ENCODE data around the gene FASTKD3. TPM values are rescaled to one million over a fixed set of nuclear protein-coding genes. Genes with fewer than 3 reads are reported as not detected.

FASTKD3 gene
- total RNA-seq, 1 donor from 2014 or later = 14.7 TPM

DNA sequence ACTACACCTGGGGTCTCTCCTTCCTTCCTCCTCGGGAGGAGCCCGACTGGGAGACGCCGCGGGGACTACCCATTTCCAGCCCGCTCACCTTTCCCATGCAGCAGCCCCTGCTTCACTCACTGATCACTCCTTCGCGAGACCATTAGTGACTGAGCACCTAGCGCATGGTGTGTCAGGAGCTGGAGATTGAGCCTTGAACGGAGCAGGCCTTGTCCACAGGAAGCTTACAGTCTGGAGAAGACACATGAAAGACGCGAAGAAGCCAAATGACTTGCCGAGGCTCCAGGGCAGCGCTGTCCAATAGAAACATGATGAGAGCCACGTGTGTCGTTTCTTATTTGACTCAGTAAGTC lies 17.6 kb downstream of the FASTKD3 start:
- intact Hi-C loops (cut with DNase I) = no loop called here
- Histone ChIP-seq H3K4me1 (peaks cover 20% of the 10 kb centered on the region), H3K27ac (peak overlapping the region; percentile 56), H3K27me3 (no peaks in the 10 kb centered on the region), H3K36me3 (no peaks in the 10 kb centered on the region), H3K4me3 (peak overlapping the region; percentile 57 to 74), H3K9me3 (no peaks in the 10 kb centered on the region)
- TF ChIP-seq POLR2AphosphoS5 (IDR thresholded peaks at IDR 0.05; ENCODE audit: insufficient read depth in 1 of 2, low read depth in 1 of 2) = no peak
- TF ChIP-seq POLR2A (IDR thresholded peaks at IDR 0.05) = no peak
- TF ChIP-seq, protein P1, sequence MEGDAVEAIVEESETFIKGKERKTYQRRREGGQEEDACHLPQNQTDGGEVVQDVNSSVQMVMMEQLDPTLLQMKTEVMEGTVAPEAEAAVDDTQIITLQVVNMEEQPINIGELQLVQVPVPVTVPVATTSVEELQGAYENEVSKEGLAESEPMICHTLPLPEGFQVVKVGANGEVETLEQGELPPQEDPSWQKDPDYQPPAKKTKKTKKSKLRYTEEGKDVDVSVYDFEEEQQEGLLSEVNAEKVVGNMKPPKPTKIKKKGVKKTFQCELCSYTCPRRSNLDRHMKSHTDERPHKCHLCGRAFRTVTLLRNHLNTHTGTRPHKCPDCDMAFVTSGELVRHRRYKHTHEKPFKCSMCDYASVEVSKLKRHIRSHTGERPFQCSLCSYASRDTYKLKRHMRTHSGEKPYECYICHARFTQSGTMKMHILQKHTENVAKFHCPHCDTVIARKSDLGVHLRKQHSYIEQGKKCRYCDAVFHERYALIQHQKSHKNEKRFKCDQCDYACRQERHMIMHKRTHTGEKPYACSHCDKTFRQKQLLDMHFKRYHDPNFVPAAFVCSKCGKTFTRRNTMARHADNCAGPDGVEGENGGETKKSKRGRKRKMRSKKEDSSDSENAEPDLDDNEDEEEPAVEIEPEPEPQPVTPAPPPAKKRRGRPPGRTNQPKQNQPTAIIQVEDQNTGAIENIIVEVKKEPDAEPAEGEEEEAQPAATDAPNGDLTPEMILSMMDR (IDR thresholded peaks at IDR 0.05) = peak in 1 of 3 experiments; percentile 0
- no peak for DNase-seq (ENCODE audit: extremely low spot score in 2 of 2)

DNA sequence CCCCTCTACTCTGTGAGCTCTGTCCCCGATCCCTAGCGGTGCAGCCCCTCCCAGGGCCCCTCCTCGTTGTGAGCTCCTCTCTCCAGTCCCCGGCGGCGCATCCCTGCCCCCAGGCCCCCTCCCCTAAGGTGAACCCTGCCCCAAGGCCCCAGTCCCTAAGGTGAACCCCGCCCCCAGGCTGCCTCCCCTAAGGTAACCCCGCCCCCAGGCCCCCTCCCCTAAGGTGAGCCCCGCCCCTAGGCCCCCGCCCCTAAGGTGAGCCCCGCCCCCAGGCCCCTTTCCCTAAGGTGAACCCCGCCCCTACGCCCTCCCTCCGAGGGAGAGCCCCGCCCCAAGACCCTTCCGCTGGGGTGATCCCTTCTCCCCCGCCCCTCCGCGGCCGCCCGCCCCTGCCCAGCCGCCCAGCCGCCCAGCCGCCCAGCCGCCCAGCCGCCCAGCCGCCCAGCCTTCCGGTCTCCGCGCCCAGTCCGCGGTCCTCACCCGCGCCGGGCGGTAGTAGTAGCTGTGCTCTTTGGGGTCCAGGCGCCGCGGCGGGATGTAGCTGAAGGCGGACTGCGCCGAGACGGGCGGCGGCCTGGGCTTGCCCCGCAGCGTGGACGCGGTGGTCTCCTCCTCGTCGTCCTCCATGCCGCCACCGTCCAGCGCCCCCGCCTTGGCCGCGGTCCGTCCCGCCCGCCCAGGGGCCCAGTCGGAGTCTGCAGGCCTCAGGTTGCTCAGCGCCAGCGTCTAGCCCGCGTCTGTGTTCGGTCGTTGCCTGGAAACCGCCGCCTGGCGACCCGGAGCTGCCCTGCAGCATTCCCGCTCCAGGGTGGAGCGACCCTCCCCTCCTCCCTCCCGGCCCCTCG lies 18.2 kb downstream of the FASTKD3 start, which contains the start of gene CFAP90:
TSS of gene CFAP90 (minus strand) at position 739 of the 845 bp plus-strand sequence. CDS start at position 627, 112 bp downstream.
- Histone ChIP-seq H3K4me1 (peaks cover 20% of the 10 kb centered on the region), H3K27me3 (no peaks in the 10 kb centered on the region), H3K27ac (peak within 1 kb of the TSS; percentile 56), H3K9me3 (no peaks in the 10 kb centered on the region), H3K36me3 (no peaks in the 10 kb centered on the region), H3K4me3 (peak within 1 kb of the TSS; percentile 57 to 74)
- no peak for DNase-seq (ENCODE audit: extremely low spot score in 2 of 2)
- intact Hi-C loops (cut with DNase I) = no loop called here
- TF ChIP-seq, protein P1 (IDR thresholded peaks at IDR 0.05) = peak in 1 of 3 experiments; percentile 10
- no peak for TF ChIP-seq POLR2AphosphoS5 (IDR thresholded peaks at IDR 0.05; ENCODE audit: insufficient read depth in 1 of 2, low read depth in 1 of 2)

DNA sequence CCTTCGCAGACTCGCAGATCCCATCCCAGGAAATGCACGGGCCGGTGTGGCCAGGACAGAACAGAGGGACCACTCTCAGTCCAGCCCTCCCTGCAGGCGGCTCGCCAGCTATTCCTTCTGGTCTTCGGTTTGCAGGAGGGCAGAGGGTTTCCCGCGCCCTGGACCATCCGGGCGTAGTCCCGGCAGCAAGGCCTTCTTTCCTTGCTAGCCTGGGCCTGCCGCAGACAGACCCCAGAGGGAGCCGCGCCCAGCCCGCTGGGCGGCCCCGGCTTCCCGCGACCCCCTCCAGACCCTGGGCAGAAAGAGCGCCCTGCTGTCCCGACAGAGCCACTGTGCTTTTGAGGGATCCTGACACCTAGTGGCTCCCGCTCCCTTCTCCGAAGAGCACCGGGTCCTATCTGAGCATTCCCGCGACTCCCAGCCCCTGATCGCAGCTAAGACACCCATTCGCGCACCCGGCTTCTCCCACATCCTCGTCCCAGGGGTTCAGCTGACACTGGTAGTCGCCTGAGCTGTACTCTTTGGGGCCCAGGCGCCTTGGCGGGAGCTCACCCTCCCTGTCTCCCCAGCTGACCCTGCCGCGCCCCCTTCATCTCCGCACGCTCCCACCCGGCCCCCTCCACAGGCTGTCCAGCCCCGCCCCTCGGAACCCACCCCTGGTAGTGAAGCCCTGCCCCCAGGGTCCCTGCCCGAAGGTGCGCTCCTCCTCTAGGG lies 19.0 kb downstream of the FASTKD3 start:
- intact Hi-C loops (cut with DNase I) = no loop called here
- DNase-seq (ENCODE audit: extremely low spot score in 2 of 2) = no peak

DNA sequence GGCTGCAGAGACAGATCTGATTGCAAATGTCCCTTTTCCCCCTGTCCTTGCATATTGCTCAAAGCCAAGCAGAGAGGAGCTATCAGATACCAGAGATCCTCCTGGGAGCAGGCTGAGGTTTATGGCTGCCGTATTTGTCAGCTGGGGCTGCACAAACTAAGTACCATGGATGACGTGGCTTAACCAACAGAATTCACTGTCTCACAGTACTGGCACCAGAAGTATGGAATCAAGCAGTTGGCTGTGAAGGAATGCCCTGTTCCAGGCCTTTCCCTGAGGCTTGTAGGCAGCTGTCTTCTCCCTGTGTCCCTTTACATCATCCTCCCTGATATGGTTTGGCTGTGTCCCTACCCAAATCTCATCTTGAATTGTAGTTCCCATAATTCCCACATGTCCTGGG lies 20.5 kb downstream of the FASTKD3 start:
- Histone ChIP-seq H3K9me3 (no peaks in the 10 kb centered on the region), H3K4me1 (peaks cover 20% of the 10 kb centered on the region), H3K4me3 (no peak overlapping the region), H3K27me3 (no peaks in the 10 kb centered on the region), H3K36me3 (no peaks in the 10 kb centered on the region), H3K27ac (no peak overlapping the region)
- no peak for DNase-seq (ENCODE audit: extremely low spot score in 2 of 2)
- intact Hi-C loops (cut with DNase I) = no loop called here
- TF ChIP-seq, protein P1 (IDR thresholded peaks at IDR 0.05) = no peak
- TF ChIP-seq POLR2AphosphoS5 (IDR thresholded peaks at IDR 0.05; ENCODE audit: insufficient read depth in 1 of 2, low read depth in 1 of 2) = no peak
- no peak for TF ChIP-seq POLR2A (IDR thresholded peaks at IDR 0.05)

More for the DNA sequence above, 19.0 kb downstream of the FASTKD3 start:
- peak overlapping the region; percentile 52 for H3K27ac ChIP-seq
- no peaks in the 10 kb centered on the region for H3K9me3 ChIP-seq
- H3K4me1 ChIP-seq = peaks cover 20% of the 10 kb centered on the region
- H3K4me3 ChIP-seq = peak overlapping the region; percentile 57 to 74
- no peaks in the 10 kb centered on the region for H3K36me3 ChIP-seq
- TF ChIP-seq POLR2AphosphoS5 (IDR thresholded peaks at IDR 0.05; ENCODE audit: insufficient read depth in 1 of 2, low read depth in 1 of 2) (peak in 1 of 2 donors; percentile 43), POLR2A (IDR thresholded peaks at IDR 0.05) (no peak)
- TF ChIP-seq, protein P1 (IDR thresholded peaks at IDR 0.05) = peak in 1 of 3 experiments; percentile 7
- H3K27me3 ChIP-seq = no peaks in the 10 kb centered on the region
